HG03460 (cell line): ENCODE data around the gene AGMAT.

ENCODE experiments used
- ATAC-seq: cut with Tn5 transposase; IDR thresholded peaks from one replicate; pipeline ENCODE4 v1.9.1; 2021; ENCODE audit not compliant: unreplicated experiment

The AGMAT gene

DNA sequence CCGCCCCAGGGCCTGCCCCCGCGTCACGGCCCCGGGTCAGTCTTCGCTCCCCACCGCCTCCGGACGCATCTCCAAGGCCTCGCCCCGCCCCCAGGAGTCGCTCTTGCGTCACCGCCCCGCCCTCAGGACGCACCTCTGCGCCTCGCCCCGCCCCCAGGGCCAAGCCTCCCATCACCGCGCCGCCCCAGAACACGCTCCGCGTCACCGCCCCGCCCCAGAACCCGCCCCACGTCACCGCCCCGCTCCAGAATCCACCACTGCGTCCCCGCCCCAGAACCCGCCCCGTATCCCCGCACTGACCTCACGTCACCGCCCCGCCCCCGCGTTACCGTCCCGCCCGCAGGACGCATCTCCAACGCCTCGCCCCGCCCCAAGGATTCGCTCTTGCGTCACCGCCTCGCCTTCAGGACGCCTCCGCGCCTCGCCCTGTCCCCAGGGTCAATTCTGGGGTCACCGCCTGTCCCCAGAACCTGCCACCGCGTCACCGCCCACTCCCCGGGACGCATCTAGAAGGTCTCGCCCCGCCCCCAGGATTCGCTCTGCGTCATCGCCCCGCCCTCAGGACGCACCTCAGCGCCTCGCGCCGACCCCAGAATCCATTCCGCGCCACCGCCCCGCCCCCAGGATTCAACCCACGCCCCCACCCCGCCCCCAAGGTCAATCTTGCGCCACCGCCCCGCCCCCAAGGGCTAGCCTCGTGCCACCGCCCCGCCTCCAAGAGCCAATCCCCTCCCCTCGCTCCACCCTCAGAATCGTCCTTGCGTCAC lies 60.4 kb downstream of the AGMAT start:
- peak; percentile 38 for ATAC-seq

DNA sequence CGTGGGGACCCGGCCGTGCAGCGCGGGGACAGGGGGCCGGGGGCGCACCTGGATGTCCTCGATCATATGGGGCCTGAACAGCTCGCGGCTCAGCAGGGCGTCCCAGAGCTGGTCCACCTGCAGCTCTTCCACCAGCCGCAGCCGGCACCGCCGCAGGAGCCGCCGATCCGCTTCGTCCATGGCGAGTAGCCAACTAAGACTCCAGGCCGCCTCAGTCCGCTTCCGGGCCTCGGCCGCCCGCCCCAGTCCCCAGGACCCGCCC lies 60.9 kb downstream of the AGMAT start, which contains the start of gene CASP9:
Gene CASP9, minus strand, starts transcription at position 195 of the 262 bp plus-strand sequence. Its CDS starts 15 bp downstream, at position 180.
- ATAC-seq, result no peak

DNA sequence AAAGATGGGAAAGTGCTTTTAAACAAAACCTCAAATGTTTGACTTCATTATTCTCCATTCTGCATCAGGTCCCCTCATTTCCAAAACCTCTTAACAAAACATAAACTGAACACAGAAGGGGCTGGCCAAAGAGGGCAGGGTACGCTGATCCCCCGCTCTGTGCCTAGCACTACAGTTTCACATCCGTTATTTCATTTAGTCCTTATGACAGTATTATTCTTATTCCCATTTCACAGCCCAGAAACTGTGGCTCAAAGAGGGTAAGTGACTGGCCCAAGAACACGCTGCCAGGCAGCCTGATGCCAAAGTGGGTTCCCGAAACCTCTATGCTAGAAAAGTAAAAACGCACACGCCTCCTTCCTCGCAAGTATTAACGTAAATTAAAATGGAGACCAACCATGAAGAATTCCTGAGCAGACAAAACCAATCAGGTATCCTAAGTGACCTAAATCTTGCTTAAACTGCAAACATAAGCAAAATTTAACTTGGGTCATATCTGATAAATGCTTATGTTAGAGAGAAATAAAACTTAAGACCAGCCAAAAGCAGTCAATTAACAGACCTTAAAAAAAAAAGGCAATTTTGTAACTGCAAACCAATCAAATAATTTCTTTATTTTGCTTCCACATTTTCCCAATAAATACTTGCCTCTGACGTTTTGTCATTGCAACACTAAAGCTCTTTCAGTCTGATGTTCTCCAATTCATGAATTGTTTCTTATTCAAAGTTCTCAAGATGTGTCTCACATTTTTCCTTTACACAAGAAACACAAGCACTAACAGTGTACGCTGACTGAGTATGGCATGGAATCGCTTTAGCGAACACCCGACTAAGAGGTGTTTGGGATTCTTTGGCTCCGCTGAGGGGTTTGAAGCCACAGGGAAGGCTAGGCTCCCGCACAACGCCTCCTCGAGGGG lies 61.5 kb downstream of the AGMAT start:
- ATAC-seq, result no peak

DNA sequence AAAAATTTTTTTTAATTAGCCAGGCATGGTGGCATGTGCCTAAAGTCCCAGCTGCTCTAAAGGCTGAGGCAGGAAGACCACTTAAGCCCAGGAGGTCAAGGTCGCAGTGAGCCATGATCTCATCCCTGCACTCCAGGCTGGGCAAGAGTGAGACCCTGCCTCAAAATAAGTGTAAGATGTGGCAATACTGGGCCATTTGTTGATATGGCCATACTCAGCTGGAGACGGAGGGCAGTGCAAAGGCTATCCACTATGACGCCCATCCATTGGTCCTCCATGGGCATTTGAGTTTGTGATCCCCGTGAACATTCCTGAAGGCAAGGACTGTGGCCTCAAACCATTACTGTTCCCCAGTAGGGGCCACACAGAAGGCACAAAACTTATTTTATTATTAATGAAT lies 62.3 kb downstream of the AGMAT start:
- no peak for ATAC-seq
